GM23338 (cell line): ENCODE results near the gene NLGN4X. TPM values are rescaled to one million over a fixed set of nuclear protein-coding genes. Genes with fewer than 3 reads are reported as not detected.

Source experiments
- ATAC-seq: fragments of 200-7000 bp; cut with Tn5 transposase; 3 replicates; pipeline ENCODE4 v1.9.1; 2020
- DNase-seq: peaks from one replicate; pipeline ENCODE4 v3.0.0-alpha.2; 2015; ENCODE audit warnings: low spot score
- H2AFZ ChIP-seq: fragments of 200-600 bp; sonication (generic); 2 replicates; pipeline ENCODE4 v1.8.0; 2016; ENCODE audit warnings: antibody characterized with exemption, mild to moderate bottlenecking, moderate library complexity
- H3F3A ChIP-seq: fragments of 200-600 bp; sonication (generic); replicated peaks from 2 replicates; pipeline ENCODE4 v1.8.0; 2017; ENCODE audit warnings: antibody characterized with exemption, mixed run types, low read depth
- H3K27ac ChIP-seq: fragments of 200-600 bp; sonication (generic); 2 replicates; pipeline ENCODE4 v1.6.1; 2016; ENCODE audit warnings: low read depth
- H3K27me3 ChIP-seq: fragments of 200-600 bp; sonication (generic); 2 replicates; pipeline ENCODE4 v1.8.0; 2016; ENCODE audit warnings: mild to moderate bottlenecking, mixed run types, moderate library complexity; ENCODE audit not compliant: insufficient read depth
- H3K36me3 ChIP-seq: fragments of 200-600 bp; sonication (generic); 2 replicates; pipeline ENCODE4 v1.8.0; 2016; ENCODE audit warnings: mild to moderate bottlenecking; ENCODE audit not compliant: insufficient read depth
- H3K4me1 ChIP-seq: fragments of 200-600 bp; sonication (generic); 2 replicates; pipeline ENCODE4 v1.8.0; 2016; ENCODE audit warnings: mild to moderate bottlenecking, moderate library complexity; ENCODE audit not compliant: insufficient read depth
- H3K4me2 ChIP-seq: fragments of 200-600 bp; sonication (generic); 2 replicates; pipeline ENCODE4 v1.7.1; 2017; ENCODE audit warnings: mixed run types
- H3K4me3 ChIP-seq: fragments of 200-600 bp; sonication (generic); 2 replicates; pipeline ENCODE4 v1.6.1; 2016; ENCODE audit warnings: mixed run types
- H3K79me2 ChIP-seq: fragments of 200-600 bp; sonication (generic); replicated peaks from 2 replicates; pipeline ENCODE4 v1.8.0; 2017; ENCODE audit warnings: mild to moderate bottlenecking; ENCODE audit not compliant: insufficient read depth
- H3K9me2 ChIP-seq: fragments of 200-600 bp; sonication (generic); 2 replicates; pipeline ENCODE4 v1.8.0; 2017; ENCODE audit not compliant: insufficient read depth
- H4K20me1 ChIP-seq: fragments of 200-600 bp; sonication (generic); replicated peaks from 2 replicates; pipeline ENCODE4 v1.8.0; 2017; ENCODE audit warnings: mild to moderate bottlenecking; ENCODE audit not compliant: insufficient read depth
- H3K27ac Mint-ChIP-seq: 2 replicates; pipeline ENCODE4 v1.8.0; 2020; ENCODE audit warnings: inconsistent platforms, mild to moderate bottlenecking, moderate library complexity, mixed read lengths
- H3K27me3 Mint-ChIP-seq: 3 replicates; pipeline ENCODE4 v1.8.0; 2022; ENCODE audit warnings: low read depth, mild to moderate bottlenecking, moderate library complexity, mixed read lengths, inconsistent platforms; ENCODE audit not compliant: insufficient read depth, poor library complexity
- H3K36me3 Mint-ChIP-seq: 3 replicates; pipeline ENCODE4 v1.8.0; 2021; ENCODE audit warnings: low read depth, mild to moderate bottlenecking, inconsistent platforms, moderate library complexity, mixed read lengths
- H3K4me1 Mint-ChIP-seq: 3 replicates; pipeline ENCODE4 v1.8.0; 2020; ENCODE audit warnings: mild to moderate bottlenecking, inconsistent platforms, mixed read lengths
- H3K4me3 Mint-ChIP-seq: 3 replicates; pipeline ENCODE4 v1.8.0; 2021; ENCODE audit warnings: moderate library complexity, mild to moderate bottlenecking, inconsistent platforms, mixed read lengths
- H3K9me3 Mint-ChIP-seq: 3 replicates; pipeline ENCODE4 v1.8.0; 2020; ENCODE audit warnings: moderate library complexity, mild to moderate bottlenecking, inconsistent platforms, mixed read lengths
- CREB1 ChIP-seq: fragments of 250-450 bp; sonication (Bioruptor Pico); IDR thresholded peaks from 2 replicates; pipeline ENCODE4 v1.5.0; 2020; ENCODE audit warnings: low read depth, mild to moderate bottlenecking, moderate library complexity
- ETS1 ChIP-seq: IDR thresholded peaks from 2 replicates; pipeline ENCODE4 v1.6.1; 2016; ENCODE audit warnings: antibody characterized with exemption
- EZH2phosphoT487 ChIP-seq: fragments of 200-600 bp; sonication (generic); IDR thresholded peaks from one replicate; pipeline ENCODE4 v1.8.1; 2018; ENCODE audit warnings: antibody characterized with exemption; ENCODE audit not compliant: unreplicated experiment
- NANOG ChIP-seq: IDR thresholded peaks from 2 replicates; pipeline ENCODE4 v1.6.1; 2016; ENCODE audit warnings: antibody characterized with exemption, borderline replicate concordance
- POLR2AphosphoS5 ChIP-seq: IDR thresholded peaks from 2 replicates; pipeline ENCODE4 v1.6.1; 2016; ENCODE audit warnings: antibody characterized with exemption, low read depth
- STAT1 ChIP-seq: IDR thresholded peaks from one replicate; pipeline ENCODE4 v1.6.1; 2016; ENCODE audit warnings: antibody characterized with exemption; ENCODE audit not compliant: unreplicated experiment
- ZNF114 ChIP-seq: fragments of 250-450 bp; sonication (Bioruptor Pico); IDR thresholded peaks from 2 replicates; pipeline ENCODE4 v1.5.0; 2020; ENCODE audit warnings: mild to moderate bottlenecking, moderate library complexity
- ZNF331 ChIP-seq: fragments of 250-450 bp; sonication (Bioruptor Pico); IDR thresholded peaks from 2 replicates; pipeline ENCODE4 v1.5.0; 2020; ENCODE audit warnings: low read depth, mild to moderate bottlenecking, moderate library complexity
- ZNF462 ChIP-seq: fragments of 250-450 bp; sonication (Bioruptor Pico); IDR thresholded peaks from 2 replicates; pipeline ENCODE4 v1.5.0; 2020; ENCODE audit warnings: mild to moderate bottlenecking, moderate library complexity
- polyA plus RNA-seq: library from polyadenylated mRNA; unstranded; fragments of >200 nt; fragmentation: Nextera tagmentation; extraction: Ambion mirVana; gene quantifications from 2 replicates; pipeline ENCODE4 v1.2.1, GENCODE V29; 2016
- total RNA-seq: library from RNA; depleted of rRNA; stranded (reverse); fragments of >200 nt; shearing (Covaris generic); gene quantifications from 2 replicates; pipeline ENCODE4 v1.2.3, GENCODE V29; 2014

The NLGN4X gene
- total and polyA plus RNA-seq, 2 experiments from 2014 or later, result 36.0 to 86.5 TPM

GRCh38 chrX:6052111-6052745 lies 176.4 kb downstream of the NLGN4X start:
- Mint-ChIP-seq H3K4me3 (no peak overlapping the region), H3K27ac (no peak overlapping the region), H3K9me3 (no peaks in the 10 kb centered on the region; the same call in 2 of the 3 replicates), H3K27me3 (no peaks in the 10 kb centered on the region), H3K4me1 (peaks cover 19% of the 10 kb centered on the region), H3K36me3 (peaks cover 23% of the 10 kb centered on the region)
- Histone ChIP-seq H3F3A (no peaks in the 10 kb centered on the region), H3K27me3 (no peaks in the 10 kb centered on the region), H3K27ac (no peak overlapping the region), H4K20me1 (no peaks in the 10 kb centered on the region; the same call in 1 of the 2 replicates), H2AFZ (no peak overlapping the region), H3K4me1 (no peaks in the 10 kb centered on the region; the same call in 1 of the 2 replicates), H3K36me3 (no peaks in the 10 kb centered on the region), H3K79me2 (peaks cover 40% of the 10 kb centered on the region), H3K4me2 (no peak overlapping the region), H3K9me2 (no peaks in the 10 kb centered on the region), H3K4me3 (no peak overlapping the region)
- no peak for DNase-seq
- no peak for TF ChIP-seq ZNF331 (CRISPR knock-in tag)
- no peak for TF ChIP-seq EZH2phosphoT487
- no peak for TF ChIP-seq STAT1
- no peak for TF ChIP-seq ZNF462
- no peak for TF ChIP-seq NANOG
- TF ChIP-seq POLR2AphosphoS5, result no peak
- TF ChIP-seq ETS1, result no peak
- no peak for TF ChIP-seq ZNF114 (CRISPR knock-in tag)
- TF ChIP-seq CREB1 (CRISPR knock-in tag), result no peak
- no peak for ATAC-seq
